Subcutaneous adipose tissue (tissue), 4 donors: ENCODE data around the gene IGFBP4. TPM values are rescaled to one million over a fixed set of nuclear protein-coding genes. Genes with fewer than 3 reads are reported as not detected.

Source experiments
- CTCF ChIP-seq: fragments of 450-650 bp; IDR thresholded peaks from one replicate; pipeline ENCODE4 v1.5.1; 2016; ENCODE audit warnings: low read depth, mild to moderate bottlenecking, control low read depth, antibody characterized with exemption, moderate library complexity
- total RNA-seq, 4 donors: library from RNA; depleted of rRNA; stranded (reverse); fragments of >200 nt; gene quantifications; one replicate each; pipeline ENCODE4 v1.1.0, GENCODE V29; 2016

IGFBP4 gene
- total RNA-seq, 4 donors from 2014 or later, result 147 to 268 (median 232) TPM

- no peak for TF ChIP-seq CTCF
These were observed 9.1 kb downstream of the IGFBP4 start for GRCh38 chr17:40452216-40452787.

- no peak for TF ChIP-seq CTCF
These were observed 9.7 kb downstream of the IGFBP4 start for GRCh38 chr17:40452921-40453378.

- no peak for TF ChIP-seq CTCF
These were observed 10.8 kb downstream of the IGFBP4 start for GRCh38 chr17:40453881-40454612.

- TF ChIP-seq CTCF, result no peak
These were observed 11.4 kb downstream of the IGFBP4 start for GRCh38 chr17:40454613-40454995.

- no peak for TF ChIP-seq CTCF
These were observed 13.2 kb downstream of the IGFBP4 start for GRCh38 chr17:40456396-40456951.

GRCh38 chr17:40457369-40457768 is 14.1 kb downstream of the IGFBP4 start:
- TF ChIP-seq CTCF, result no peak

- TF ChIP-seq CTCF, result no peak
These were observed 14.9 kb downstream of the IGFBP4 start for GRCh38 chr17:40457964-40458791.
